Subcutaneous abdominal adipose tissue (tissue), 5 donors: ENCODE data around the gene PHLDB3.
"Not testable (repeated sequence)": the region's sequence is repeated elsewhere in the genome, so short reads cannot be mapped to it uniquely, and the experiment has no call there.

Source experiments
- H3K27ac ChIP-seq: one replicate; pipeline ENCODE4 v1.7.0; 2013; ENCODE audit warnings: low read depth, mild to moderate bottlenecking, inconsistent platforms, low read length, moderate library complexity
- H3K27me3 ChIP-seq, 5 donors: one replicate each; pipeline ENCODE4 v1.7.0; 2013; ENCODE audit warnings: low read length in 5 of 5, inconsistent platforms in 1 of 5; ENCODE audit not compliant: control insufficient read depth in 5 of 5, insufficient read depth in 4 of 5
- H3K36me3 ChIP-seq, 5 donors: one replicate each; pipeline ENCODE4 v1.7.0; 2013; ENCODE audit warnings: low read length in 5 of 5; ENCODE audit not compliant: control insufficient read depth in 5 of 5, insufficient read depth in 5 of 5
- H3K4me1 ChIP-seq, 5 donors: one replicate each; pipeline ENCODE4 v1.7.0; 2013; ENCODE audit warnings: low read length in 5 of 5, mild to moderate bottlenecking in 3 of 5, moderate library complexity in 1 of 5; ENCODE audit not compliant: control insufficient read depth in 5 of 5, insufficient read depth in 5 of 5
- H3K4me3 ChIP-seq, 5 donors: one replicate each; pipeline ENCODE4 v1.7.0; 2013; ENCODE audit warnings: low read length in 5 of 5, low read depth in 1 of 5
- H3K9ac ChIP-seq, 5 donors: one replicate each; pipeline ENCODE4 v1.7.0; 2013; ENCODE audit warnings: low read length in 5 of 5, mild to moderate bottlenecking in 4 of 5, moderate library complexity in 3 of 5
- H3K9me3 ChIP-seq, 5 donors: one replicate each; pipeline ENCODE4 v1.7.0; 2013; ENCODE audit warnings: low read length in 5 of 5; ENCODE audit not compliant: control insufficient read depth in 5 of 5
- donor health status: healthy.
- donor health status: healthy.
- donor health status: healthy.
- donor health status: healthy.
- donor health status: healthy.

Gene PHLDB3

GRCh38 chr19:43452582-43452981 lies 52.0 kb downstream of the PHLDB3 start:
- H3K27ac ChIP-seq, result no peak overlapping the region
- H3K9me3 ChIP-seq, result peaks cover 0 to 6% (median 4%) of the 10 kb centered on the region in 5 donors
- no peaks in the 10 kb centered on the region for H3K27me3 ChIP-seq
- H3K36me3 ChIP-seq, result no peaks in the 10 kb centered on the region
- peaks cover 0 to 5% (median 0%) of the 10 kb centered on the region in 5 donors for H3K4me1 ChIP-seq
- H3K9ac ChIP-seq, result no peak overlapping the region
- no peak overlapping the region for H3K4me3 ChIP-seq

GRCh38 chr19:43450545-43450997 lies 54.0 kb downstream of the PHLDB3 start:
- Histone ChIP-seq H3K4me3 (no peak overlapping the region), H3K27ac (no peak overlapping the region)

GRCh38 chr19:43447655-43448054 lies 56.9 kb downstream of the PHLDB3 start:
- Histone ChIP-seq H3K4me3 (no peak overlapping the region), H3K27ac (no peak overlapping the region), H3K4me1 (peaks cover 0 to 5% (median 0%) of the 10 kb centered on the region in 5 donors), H3K9ac (no peak overlapping the region), H3K36me3 (no peaks in the 10 kb centered on the region), H3K9me3 (peaks cover 0 to 4% (median 2%) of the 10 kb centered on the region in 5 donors), H3K27me3 (no peaks in the 10 kb centered on the region)

More at GRCh38 chr19:43450545-43450997, 54.0 kb downstream of the PHLDB3 start:
- no peaks in the 10 kb centered on the region for H3K27me3 ChIP-seq
- no peaks in the 10 kb centered on the region for H3K36me3 ChIP-seq
- peaks cover 0 to 6% (median 4%) of the 10 kb centered on the region in 5 donors for H3K9me3 ChIP-seq
- peaks cover 0 to 5% (median 0%) of the 10 kb centered on the region in 5 donors for H3K4me1 ChIP-seq
- H3K9ac ChIP-seq, result no peak overlapping the region

GRCh38 chr19:43446746-43447489 lies 57.6 kb downstream of the PHLDB3 start:
- Histone ChIP-seq H3K9me3 (no peaks in the 10 kb centered on the region), H3K27ac (no peak overlapping the region), H3K9ac (no peak overlapping the region), H3K4me1 (peaks cover 0 to 5% (median 0%) of the 10 kb centered on the region in 5 donors), H3K27me3 (no peaks in the 10 kb centered on the region), H3K4me3 (no peak overlapping the region), H3K36me3 (no peaks in the 10 kb centered on the region)

GRCh38 chr19:43445426-43445825 lies 59.1 kb downstream of the PHLDB3 start:
- no peaks in the 10 kb centered on the region for H3K36me3 ChIP-seq
- no peak overlapping the region for H3K9ac ChIP-seq
- no peak overlapping the region for H3K4me3 ChIP-seq
- H3K4me1 ChIP-seq, result peaks cover 0 to 5% (median 0%) of the 10 kb centered on the region in 5 donors
- no peaks in the 10 kb centered on the region for H3K9me3 ChIP-seq
- H3K27me3 ChIP-seq, result no peaks in the 10 kb centered on the region
- H3K27ac ChIP-seq, result no peak overlapping the region

- H3K9me3 ChIP-seq, result no peaks in the 10 kb centered on the region
- H3K9ac ChIP-seq, result no peak overlapping the region
- no peak overlapping the region for H3K4me3 ChIP-seq
- peaks cover 0 to 5% (median 0%) of the 10 kb centered on the region in 5 donors for H3K4me1 ChIP-seq
- no peak overlapping the region for H3K27ac ChIP-seq
- H3K27me3 ChIP-seq, result no peaks in the 10 kb centered on the region
- H3K36me3 ChIP-seq, result no peaks in the 10 kb centered on the region
These were observed 59.8 kb downstream of the PHLDB3 start for GRCh38 chr19:43444531-43445287.

- not testable (repeated sequence) for H3K9ac ChIP-seq, H3K27me3 ChIP-seq, H3K9me3 ChIP-seq, H3K27ac ChIP-seq, H3K4me3 ChIP-seq, H3K4me1 ChIP-seq, H3K36me3 ChIP-seq
These were observed 60.5 kb downstream of the PHLDB3 start for GRCh38 chr19:43444091-43444490.

GRCh38 chr19:43441716-43442115 lies 62.8 kb downstream of the PHLDB3 start:
- Histone ChIP-seq H3K36me3 (no peaks in the 10 kb centered on the region), H3K4me1 (peaks cover 4 to 14% (median 9%) of the 10 kb centered on the region in 5 donors), H3K9me3 (peaks cover 0 to 3% (median 0%) of the 10 kb centered on the region in 5 donors), H3K27ac (no peak overlapping the region), H3K27me3 (peaks cover 0 to 4% (median 4%) of the 10 kb centered on the region in 5 donors), H3K4me3 (no peak overlapping the region), H3K9ac (no peak overlapping the region)

- H3K27me3 ChIP-seq, result peaks cover 0 to 6% (median 4%) of the 10 kb centered on the region in 5 donors
- no peak overlapping the region for H3K4me3 ChIP-seq
- H3K9me3 ChIP-seq, result peaks cover 0 to 3% (median 0%) of the 10 kb centered on the region in 5 donors
- H3K9ac ChIP-seq, result no peak overlapping the region
- H3K4me1 ChIP-seq, result peaks cover 4 to 14% (median 9%) of the 10 kb centered on the region in 5 donors
- H3K36me3 ChIP-seq, result no peaks in the 10 kb centered on the region
- H3K27ac ChIP-seq, result no peak overlapping the region
These were observed 64.9 kb downstream of the PHLDB3 start for GRCh38 chr19:43439709-43440063.
